DOHH2 (cell line): ENCODE data around the gene KCNJ6.

Experiments used
- EZH2phosphoT487 ChIP-seq: fragments of 200-600 bp; sonication (generic); IDR thresholded peaks from 2 replicates; pipeline ENCODE4 v1.6.1; 2017; ENCODE audit warnings: borderline replicate concordance, mild to moderate bottlenecking, antibody characterized with exemption, low read length, moderate library complexity, mixed read lengths
- TF ChIP-seq, protein P1 (sequence below): fragments of 200-600 bp; sonication (generic); IDR thresholded peaks from one replicate; pipeline ENCODE4 v1.5.1; 2014; ENCODE audit warnings: antibody characterized with exemption, mild to moderate bottlenecking, low read depth, low read length; ENCODE audit not compliant: poor library complexity, severe bottlenecking

- TF ChIP-seq, protein P1, sequence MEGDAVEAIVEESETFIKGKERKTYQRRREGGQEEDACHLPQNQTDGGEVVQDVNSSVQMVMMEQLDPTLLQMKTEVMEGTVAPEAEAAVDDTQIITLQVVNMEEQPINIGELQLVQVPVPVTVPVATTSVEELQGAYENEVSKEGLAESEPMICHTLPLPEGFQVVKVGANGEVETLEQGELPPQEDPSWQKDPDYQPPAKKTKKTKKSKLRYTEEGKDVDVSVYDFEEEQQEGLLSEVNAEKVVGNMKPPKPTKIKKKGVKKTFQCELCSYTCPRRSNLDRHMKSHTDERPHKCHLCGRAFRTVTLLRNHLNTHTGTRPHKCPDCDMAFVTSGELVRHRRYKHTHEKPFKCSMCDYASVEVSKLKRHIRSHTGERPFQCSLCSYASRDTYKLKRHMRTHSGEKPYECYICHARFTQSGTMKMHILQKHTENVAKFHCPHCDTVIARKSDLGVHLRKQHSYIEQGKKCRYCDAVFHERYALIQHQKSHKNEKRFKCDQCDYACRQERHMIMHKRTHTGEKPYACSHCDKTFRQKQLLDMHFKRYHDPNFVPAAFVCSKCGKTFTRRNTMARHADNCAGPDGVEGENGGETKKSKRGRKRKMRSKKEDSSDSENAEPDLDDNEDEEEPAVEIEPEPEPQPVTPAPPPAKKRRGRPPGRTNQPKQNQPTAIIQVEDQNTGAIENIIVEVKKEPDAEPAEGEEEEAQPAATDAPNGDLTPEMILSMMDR: no peak
- TF ChIP-seq EZH2phosphoT487: no peak
These were observed 163.1 kb downstream of the KCNJ6 start for GRCh38 chr21:37753122-37753599.
